GM11168 (cell line): Measurements from ENCODE around the gene TRDN.

ENCODE experiments used
- in situ Hi-C: fragments of 300-500 bp; cut with MboI; formaldehyde crosslinking; loops from one replicate; pipeline ENCODE4 v1.12.0; 2022; ENCODE audit warnings: low sequenced_read_pairs; ENCODE audit not compliant: unreplicated experiment

TRDN gene

GRCh38 chr6:123636782-123637181 lies at the start of gene TRDN:
TRDN (minus strand) TSS chr6:123636950; CDS start chr6:123636775, 175 bp downstream.
- in situ Hi-C loops = no loop called here

GRCh38 chr6:123681957-123682462 lies 45.3 kb upstream of the TRDN start:
- in situ Hi-C loops = no loop called here

- in situ Hi-C loops = no loop called here
Measured at GRCh38 chr6:123677897-123678296, 41.1 kb upstream of the TRDN start.

- in situ Hi-C loops = no loop called here
Measured at GRCh38 chr6:123676793-123677192, 40.0 kb upstream of the TRDN start.

GRCh38 chr6:123668965-123669591 lies 32.3 kb upstream of the TRDN start:
- in situ Hi-C loops = no loop called here

- in situ Hi-C loops = no loop called here
Measured at GRCh38 chr6:123668063-123668462, 31.3 kb upstream of the TRDN start.

GRCh38 chr6:123663436-123663835 lies 26.7 kb upstream of the TRDN start:
- in situ Hi-C loops = no loop called here

- in situ Hi-C loops = no loop called here
Measured at GRCh38 chr6:123662757-123663156, 26.0 kb upstream of the TRDN start.

- in situ Hi-C loops = no loop called here
Measured at GRCh38 chr6:123661105-123661891, 24.5 kb upstream of the TRDN start.

GRCh38 chr6:123659960-123660748 lies 23.4 kb upstream of the TRDN start:
- in situ Hi-C loops = no loop called here

GRCh38 chr6:123658848-123659247 lies 22.1 kb upstream of the TRDN start:
- in situ Hi-C loops = no loop called here

GRCh38 chr6:123655521-123656306 lies 19.0 kb upstream of the TRDN start:
- in situ Hi-C loops = no loop called here

- in situ Hi-C loops = no loop called here
Measured at GRCh38 chr6:123648723-123649122, 12.0 kb upstream of the TRDN start.

GRCh38 chr6:123648020-123648580 lies 11.3 kb upstream of the TRDN start:
- in situ Hi-C loops = no loop called here

GRCh38 chr6:123641497-123641896 lies 4.7 kb upstream of the TRDN start:
- in situ Hi-C loops = no loop called here

GRCh38 chr6:123640567-123641187 lies 3.9 kb upstream of the TRDN start:
- in situ Hi-C loops = no loop called here

GRCh38 chr6:123638865-123639264 lies 2.1 kb upstream of the TRDN start:
- in situ Hi-C loops = no loop called here

GRCh38 chr6:123636282-123636681 lies 468 bp downstream of the TRDN start:
- in situ Hi-C loops = no loop called here

GRCh38 chr6:123635567-123635966 lies 1.2 kb downstream of the TRDN start:
- in situ Hi-C loops = no loop called here
